ENCODE measurements around the gene ADTRP. TPM values are rescaled to one million over a fixed set of nuclear protein-coding genes. Genes with fewer than 3 reads are reported as not detected.

ADTRP gene
- total RNA-seq, 1 donor from 2014 or later = 42.5 TPM

DNA sequence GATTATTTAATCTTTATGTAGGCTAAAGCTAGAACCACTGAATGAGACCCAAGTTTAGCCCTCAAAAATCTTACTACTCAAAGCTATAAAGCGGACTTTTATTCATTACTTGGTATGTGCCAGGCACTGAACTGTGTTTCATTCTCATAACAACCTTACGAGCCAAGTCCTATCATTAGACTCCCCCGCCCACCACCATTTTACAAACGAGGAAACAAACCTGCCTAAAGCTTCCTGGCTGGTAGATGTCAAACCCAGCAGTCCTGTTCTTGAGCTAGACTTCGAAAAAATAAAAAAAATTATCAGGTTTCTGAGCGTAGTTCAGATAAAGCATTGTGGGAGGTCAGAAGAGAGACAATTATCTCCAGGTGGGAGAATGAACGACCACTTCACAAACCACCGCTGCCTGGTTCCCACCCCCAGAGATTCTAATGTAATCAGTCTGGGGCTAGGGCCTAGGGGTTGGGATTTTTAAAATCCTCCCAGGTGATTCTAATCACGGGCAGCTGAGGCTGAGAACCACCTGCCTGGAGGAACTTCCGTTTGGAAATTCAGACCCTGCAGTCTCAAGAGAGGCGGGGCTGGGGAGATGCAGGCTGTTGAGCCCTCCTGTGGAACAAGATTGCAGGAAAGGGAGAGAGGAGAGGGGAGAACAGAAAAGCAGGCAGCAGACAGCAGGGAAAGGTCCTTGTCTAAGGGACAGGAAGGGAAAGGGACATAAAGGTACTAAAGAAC, 8.6 kb downstream of the ADTRP start:
- no peak for DNase-seq
- H3K36me3 ChIP-seq = no peaks in the 10 kb centered on the region
- no peak overlapping the region for H3K4me3 ChIP-seq
- no peaks in the 10 kb centered on the region for H3K9me3 ChIP-seq
- H3K4me1 ChIP-seq = peaks cover 33% of the 10 kb centered on the region
- no peak for ATAC-seq
- TF ChIP-seq CTCF (IDR thresholded peaks at IDR 0.05) = no peak
- H3K27me3 ChIP-seq (ENCODE audit: low read depth) = no peaks in the 10 kb centered on the region
- intact Hi-C loops (cut with DNase I) = no loop called here
- H3K27ac ChIP-seq = peak overlapping the region; percentile 70

- Histone ChIP-seq H3K9me3 (no peaks in the 10 kb centered on the region), H3K4me1 (peaks cover 33% of the 10 kb centered on the region), H3K36me3 (no peaks in the 10 kb centered on the region), H3K27me3 (ENCODE audit: low read depth) (no peaks in the 10 kb centered on the region), H3K27ac (no peak overlapping the region), H3K4me3 (no peak overlapping the region)
- intact Hi-C loops (cut with DNase I) = no loop called here
- TF ChIP-seq CTCF (IDR thresholded peaks at IDR 0.05) = no peak
- DNase-seq (no peak), ATAC-seq (no peak)
Observed at GRCh38 chr6:11769244-11769643, 9.4 kb downstream of the ADTRP start.

DNA sequence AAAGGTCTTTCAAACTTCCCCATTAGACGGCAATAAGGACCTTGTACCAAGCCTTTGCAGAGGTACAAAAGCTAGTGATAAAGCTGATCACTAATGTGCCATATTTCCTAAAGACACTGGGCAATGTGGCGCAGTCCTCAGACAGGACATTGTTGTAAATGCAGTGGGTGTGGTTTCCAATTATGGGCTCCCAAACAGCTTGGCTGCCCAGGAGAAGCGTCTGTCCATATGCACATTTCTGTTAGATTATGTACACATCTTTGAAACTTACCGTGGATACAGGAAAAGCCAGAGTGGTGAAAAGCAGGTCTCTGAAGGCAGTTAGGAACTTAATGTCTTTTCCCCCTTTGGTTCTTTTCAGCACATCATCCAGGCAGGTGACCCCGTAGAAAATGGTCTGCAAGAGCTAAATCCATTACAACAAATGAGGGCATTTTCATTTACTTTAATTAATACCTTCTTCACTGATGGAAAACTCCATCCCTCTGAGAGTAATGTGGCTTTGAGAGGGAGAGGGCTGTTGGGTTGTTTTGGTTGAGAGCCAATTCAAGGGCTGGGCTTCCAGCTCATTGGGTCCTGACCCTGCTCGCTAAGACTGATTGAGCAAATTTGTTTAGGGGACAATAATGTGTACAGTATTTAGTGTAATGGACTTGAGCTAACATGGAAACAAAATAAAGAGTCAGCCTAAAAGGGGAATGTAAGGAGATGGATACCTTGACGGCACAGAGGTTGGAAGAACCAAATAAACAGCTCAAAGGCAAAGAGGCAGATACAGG, 10.4 kb downstream of the ADTRP start:
- no peaks in the 10 kb centered on the region for H3K9me3 ChIP-seq
- TF ChIP-seq CTCF (IDR thresholded peaks at IDR 0.05) = no peak
- H3K27me3 ChIP-seq (ENCODE audit: low read depth) = no peaks in the 10 kb centered on the region
- no peak overlapping the region for H3K4me3 ChIP-seq
- peaks cover 41% of the 10 kb centered on the region for H3K4me1 ChIP-seq
- H3K27ac ChIP-seq = no peak overlapping the region
- no peaks in the 10 kb centered on the region for H3K36me3 ChIP-seq
- DNase-seq (no peak), ATAC-seq (no peak)
- intact Hi-C loops (cut with DNase I) = no loop called here

- no peaks in the 10 kb centered on the region for H3K27me3 ChIP-seq (ENCODE audit: low read depth)
- intact Hi-C loops (cut with DNase I) = no loop called here
- no peak overlapping the region for H3K4me3 ChIP-seq
- ATAC-seq = no peak
- peaks cover 48% of the 10 kb centered on the region for H3K4me1 ChIP-seq
- no peak overlapping the region for H3K27ac ChIP-seq
- H3K36me3 ChIP-seq = no peaks in the 10 kb centered on the region
- DNase-seq = no peak
- H3K9me3 ChIP-seq = no peaks in the 10 kb centered on the region
- no peak for TF ChIP-seq CTCF (IDR thresholded peaks at IDR 0.05)
Observed at GRCh38 chr6:11767458-11767857, 11.1 kb downstream of the ADTRP start.

- TF ChIP-seq CTCF (IDR thresholded peaks at IDR 0.05) = no peak
- no peaks in the 10 kb centered on the region for H3K36me3 ChIP-seq
- H3K27me3 ChIP-seq (ENCODE audit: low read depth) = no peaks in the 10 kb centered on the region
- no peak overlapping the region for H3K4me3 ChIP-seq
- intact Hi-C loops (cut with DNase I) = no loop called here
- peak; percentile 41 to 60 for ATAC-seq
- H3K9me3 ChIP-seq = no peaks in the 10 kb centered on the region
- DNase-seq = no peak
- H3K4me1 ChIP-seq = peaks cover 50% of the 10 kb centered on the region
- H3K27ac ChIP-seq = no peak overlapping the region
Observed at GRCh38 chr6:11766589-11767450, 11.8 kb downstream of the ADTRP start.
